OCI-LY7 (cell line): ENCODE measurements around the gene CACNA2D2. TPM values are rescaled to one million over a fixed set of nuclear protein-coding genes. Genes with fewer than 3 reads are reported as not detected.

Experiments
- BruUV-seq: library from RNA; stranded (reverse); fragments of 400-500 nt; replicated peaks from 2 replicates; lab custom pipeline; 2021; lab: Mats Ljungman, UMichigan
- CTCF ChIA-PET: fragments of 300-600 bp; sonication (Branson Sonifier 250); formaldehyde crosslinking; loops from one replicate; lab custom pipeline; 2022; ENCODE audit warnings: antibody characterized with exemption; ENCODE audit not compliant: unreplicated experiment; lab: Charles Lee
- POLR2A ChIA-PET: fragments of 300-600 bp; sonication (Branson Sonifier 250); formaldehyde crosslinking; loops from one replicate; lab custom pipeline; 2022; ENCODE audit warnings: antibody characterized with exemption; lab: Charles Lee
- DNase-seq: peaks from one replicate; pipeline ENCODE4 v3.0.0-alpha.2; 2015; ENCODE audit warnings: low spot score
- H2AFZ ChIP-seq: fragments of 200-600 bp; sonication (generic), shearing (Covaris generic); 2 replicates; pipeline ENCODE4 v1.6.1; 2014; ENCODE audit warnings: mild to moderate bottlenecking, antibody characterized with exemption, low read length, moderate library complexity
- H3K27ac ChIP-seq: fragments of 200-600 bp; sonication (generic); 2 replicates; pipeline ENCODE4 v1.5.1; 2014; ENCODE audit warnings: mixed run types, low read depth, mild to moderate bottlenecking, moderate library complexity, low read length, inconsistent platforms; ENCODE audit not compliant: poor library complexity, severe bottlenecking
- H3K36me3 ChIP-seq: fragments of 200-600 bp; sonication (generic); 2 replicates; pipeline ENCODE4 v1.6.1; 2014; ENCODE audit warnings: mild to moderate bottlenecking, antibody characterized with exemption, low read length, moderate library complexity, mixed read lengths; ENCODE audit not compliant: insufficient read depth
- H3K4me1 ChIP-seq: fragments of 200-600 bp; sonication (generic); 2 replicates; pipeline ENCODE4 v1.5.1; 2014; ENCODE audit warnings: mild to moderate bottlenecking, low read length; ENCODE audit not compliant: insufficient read depth, poor library complexity, severe bottlenecking
- H3K4me2 ChIP-seq: fragments of 200-600 bp; sonication (generic); 2 replicates; pipeline ENCODE4 v1.6.1; 2014; ENCODE audit warnings: mild to moderate bottlenecking, low read length
- H3K4me3 ChIP-seq: fragments of 200-600 bp; sonication (generic); 2 replicates; pipeline ENCODE4 v1.5.1; 2014; ENCODE audit warnings: mild to moderate bottlenecking, low read depth, low read length; ENCODE audit not compliant: poor library complexity, severe bottlenecking
- H3K79me2 ChIP-seq: fragments of 200-600 bp; sonication (generic); 2 replicates; pipeline ENCODE4 v1.6.1; 2016; ENCODE audit warnings: low read depth, mild to moderate bottlenecking, low read length, moderate library complexity, mixed read lengths; ENCODE audit not compliant: insufficient read depth
- H3K9me2 ChIP-seq: fragments of 200-600 bp; sonication (generic); 2 replicates; pipeline ENCODE4 v1.6.1; 2016; ENCODE audit warnings: mild to moderate bottlenecking, low read length, mixed read lengths; ENCODE audit not compliant: insufficient read depth
- H3K9me3 ChIP-seq: fragments of 200-600 bp; sonication (generic); 2 replicates; pipeline ENCODE4 v1.6.1; 2014; ENCODE audit warnings: mild to moderate bottlenecking, mixed run types, low read length, mixed read lengths
- H4K20me1 ChIP-seq: fragments of 200-600 bp; sonication (generic); 2 replicates; pipeline ENCODE4 v1.6.1; 2014; ENCODE audit warnings: mild to moderate bottlenecking, antibody characterized with exemption, low read length, moderate library complexity, mixed read lengths; ENCODE audit not compliant: insufficient read depth
- CTCF ChIP-seq: fragments of 200-600 bp; sonication (generic); conservative IDR thresholded peaks from 2 replicates; pipeline ENCODE4 v1.5.1; 2014; ENCODE audit warnings: mild to moderate bottlenecking, antibody characterized with exemption, low read length, moderate library complexity, mixed read lengths
- EZH2phosphoT487 ChIP-seq: fragments of 200-600 bp; sonication (generic); IDR thresholded peaks from 2 replicates; pipeline ENCODE4 v1.6.1; 2018; ENCODE audit warnings: low read depth, borderline replicate concordance, mild to moderate bottlenecking, mixed run types, antibody characterized with exemption, low read length, moderate library complexity, mixed read lengths
- intact Hi-C: fragments of 100-400 bp; cut with micrococcal nuclease; formaldehyde crosslinking; loops from one replicate; pipeline ENCODE4 v1.10.0; 2022; ENCODE audit not compliant: unreplicated experiment
- total RNA-seq, 2 experiments: library from RNA; depleted of rRNA in 1 of 2; stranded (reverse); fragments of >200 nt in 1 of 2; shearing (Covaris generic) in 1 of 2; gene quantifications; 2 replicates each; pipeline ENCODE4 v1.2.3, GENCODE V29; 2014 to 2022

Gene CACNA2D2
- total RNA-seq, 2 experiments from 2014 or later: 0.09 to 0.21 TPM

DNA sequence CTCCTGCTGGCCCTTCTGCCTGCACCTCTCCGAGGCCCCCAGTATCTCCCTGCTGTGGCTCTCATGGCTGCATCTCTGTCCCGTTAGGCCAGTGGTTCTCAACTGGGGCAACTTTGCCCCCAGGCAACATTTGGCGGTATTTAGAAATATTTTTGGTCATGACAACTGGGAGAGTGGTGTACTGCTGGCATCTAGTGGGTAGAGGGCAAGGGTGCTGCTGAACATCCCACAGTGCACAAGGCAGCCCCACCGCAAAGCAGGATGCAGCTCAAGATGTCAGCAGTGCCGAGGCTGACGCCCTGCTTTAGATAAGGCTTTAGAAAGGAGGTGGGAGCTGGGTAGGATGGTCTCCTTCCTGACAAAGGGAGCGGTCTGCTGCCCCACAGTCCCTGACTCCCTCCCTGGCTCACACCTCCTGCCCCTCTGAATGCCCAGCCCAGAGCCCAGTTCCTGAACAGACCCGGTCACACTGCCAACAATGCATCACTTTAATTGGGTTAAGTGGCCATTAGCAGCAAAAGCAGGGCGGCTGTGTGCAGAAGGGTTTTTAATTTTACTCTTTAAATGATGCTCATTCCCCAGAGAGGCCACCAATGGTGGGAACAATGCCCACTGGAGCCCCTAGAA is 75.3 kb downstream of the CACNA2D2 start:
- Histone ChIP-seq H3K79me2 (no peaks in the 10 kb centered on the region), H3K9me3 (no peaks in the 10 kb centered on the region), H3K4me1 (no peaks in the 10 kb centered on the region), H3K4me2 (no peak overlapping the region), H3K4me3 (no peak overlapping the region), H2AFZ (no peak overlapping the region), H3K36me3 (no peaks in the 10 kb centered on the region), H3K9me2 (no peaks in the 10 kb centered on the region), H4K20me1 (no peaks in the 10 kb centered on the region), H3K27ac (no peak overlapping the region)
- no TSS peak for BruUV-seq
- no peak for TF ChIP-seq EZH2phosphoT487
- no peak for TF ChIP-seq CTCF
- DNase-seq: no peak
- intact Hi-C loops: no loop called here
- ChIA-PET CTCF (interaction anchor here (0.6 kb wide), 1 partner anchor 137 kb away, joined by 5 read pairs; no protein-coding TSS in a partner anchor), POLR2A (no interaction called here)

GRCh38 chr3:50427217-50427616 is 76.2 kb downstream of the CACNA2D2 start:
- Histone ChIP-seq H3K9me2 (no peaks in the 10 kb centered on the region), H3K79me2 (no peaks in the 10 kb centered on the region), H2AFZ (no peak overlapping the region), H3K36me3 (no peaks in the 10 kb centered on the region), H3K4me2 (no peak overlapping the region), H4K20me1 (no peaks in the 10 kb centered on the region; the same call in 1 of the 2 replicates), H3K4me1 (no peaks in the 10 kb centered on the region), H3K27ac (no peak overlapping the region), H3K9me3 (no peaks in the 10 kb centered on the region), H3K4me3 (no peak overlapping the region)
- ChIA-PET CTCF (no interaction called here), POLR2A (no interaction called here)
- no peak for TF ChIP-seq EZH2phosphoT487
- TF ChIP-seq CTCF: no peak
- no peak for DNase-seq
- no TSS peak for BruUV-seq
- intact Hi-C loops: no loop called here

DNA sequence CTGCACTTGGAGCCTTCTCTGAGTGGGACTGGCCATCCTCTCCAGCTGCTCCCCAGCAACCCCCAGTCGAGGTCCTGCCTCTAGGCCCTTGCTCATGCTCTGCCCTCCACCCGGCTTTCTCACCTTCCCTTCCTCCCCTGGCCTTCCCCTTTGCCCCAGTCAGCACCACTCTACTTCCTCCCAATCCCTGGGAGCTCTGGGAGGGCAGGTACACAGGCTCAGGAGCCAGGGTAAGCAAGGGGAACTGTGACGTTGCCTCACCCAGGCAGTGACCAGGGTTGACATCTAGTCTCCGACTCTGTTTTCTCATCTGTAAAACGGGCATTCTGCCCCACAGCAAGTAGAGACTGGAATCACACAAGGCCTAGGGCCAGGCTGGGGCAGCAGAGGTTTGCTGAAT is 77.5 kb downstream of the CACNA2D2 start:
- H3K9me2 ChIP-seq: no peaks in the 10 kb centered on the region
- H3K27ac ChIP-seq: no peak overlapping the region
- no peaks in the 10 kb centered on the region for H3K9me3 ChIP-seq
- TF ChIP-seq CTCF (no peak), EZH2phosphoT487 (no peak)
- CTCF ChIA-PET: no interaction called here
- DNase-seq: no peak
- H3K4me1 ChIP-seq: no peaks in the 10 kb centered on the region
- H3K4me3 ChIP-seq: no peak overlapping the region
- no TSS peak for BruUV-seq
- H3K36me3 ChIP-seq: no peaks in the 10 kb centered on the region
- no peak overlapping the region for H3K4me2 ChIP-seq
- H2AFZ ChIP-seq: no peak overlapping the region
- POLR2A ChIA-PET: no interaction called here
- H3K79me2 ChIP-seq: no peaks in the 10 kb centered on the region
- intact Hi-C loops: no loop called here
- no peaks in the 10 kb centered on the region; the same call in 1 of the 2 replicates for H4K20me1 ChIP-seq
